H1 (cell line): ENCODE results near the gene SSTR3.

Experiments
- CTCF ChIP-seq, 3 experiments: IDR thresholded peaks; 1 replicate in 2 of 3; 2 replicates in 1 of 3; pipeline versions ENCODE4 v1.5.1 to v1.6.1; 2011; ENCODE audit warnings: low read length in 3 of 3, mild to moderate bottlenecking in 3 of 3, inconsistent platforms in 2 of 3, low read depth in 1 of 3, moderate library complexity in 1 of 3; ENCODE audit not compliant: insufficient read depth in 1 of 3; ENCODE audit errors: control extremely low read depth in 1 of 3
- EP300 ChIP-seq, 2 experiments: IDR thresholded peaks; 1 replicate in 1 of 2; 2 replicates in 1 of 2; pipeline ENCODE4 v1.6.1; 2011 to 2012; ENCODE audit warnings: low read depth in 2 of 2, low read length in 2 of 2, mild to moderate bottlenecking in 2 of 2, borderline replicate concordance in 1 of 2, inconsistent platforms in 1 of 2, moderate library complexity in 1 of 2
- JUN ChIP-seq: IDR thresholded peaks from 2 replicates; pipeline ENCODE4 v1.6.1; 2011; ENCODE audit warnings: low read depth, mild to moderate bottlenecking, improper control_type of control experiment, low read length
- KDM5A ChIP-seq: fragments of 200-600 bp; IDR thresholded peaks from 2 replicates; pipeline ENCODE4 v1.7.1; 2012; ENCODE audit warnings: mild to moderate bottlenecking, low read length, inconsistent platforms, mixed read lengths
- POLR2A ChIP-seq, 2 experiments: IDR thresholded peaks; 1 replicate in 1 of 2; 2 replicates in 1 of 2; pipeline ENCODE4 v1.6.1; 2011; ENCODE audit warnings: low read depth in 2 of 2, low read length in 2 of 2, mild to moderate bottlenecking in 2 of 2; ENCODE audit errors: control extremely low read depth in 1 of 2
- POLR2AphosphoS5 ChIP-seq: IDR thresholded peaks from 2 replicates; pipeline ENCODE4 v1.6.1; 2011; ENCODE audit warnings: low read depth, low read length
- TBP ChIP-seq: IDR thresholded peaks from 2 replicates; pipeline ENCODE4 v1.6.1; 2011; ENCODE audit warnings: low read depth, low read length, improper control_type of control experiment
- USF2 ChIP-seq: IDR thresholded peaks from 2 replicates; pipeline ENCODE4 v1.6.1; 2011; ENCODE audit warnings: low read length, improper control_type of control experiment

GRCh38 chr22:37174964-37175363 lies 37.3 kb downstream of the SSTR3 start:
- TF ChIP-seq CTCF (IDR thresholded peaks at IDR 0.05; ENCODE audit: control extremely low read depth in 1 of 3, insufficient read depth in 1 of 3, low read depth in 1 of 3, low read length in 3 of 3): no peak
- no peak for TF ChIP-seq KDM5A
- TF ChIP-seq USF2: no peak
- no peak for TF ChIP-seq POLR2AphosphoS5
- no peak for TF ChIP-seq POLR2A (IDR thresholded peaks at IDR 0.05; ENCODE audit: control extremely low read depth in 1 of 2, low read depth in 2 of 2, low read length in 2 of 2)
- TF ChIP-seq EP300 (IDR thresholded peaks at IDR 0.05; ENCODE audit: borderline replicate concordance in 1 of 2, low read depth in 2 of 2, low read length in 2 of 2): no peak
- TF ChIP-seq TBP: no peak
- TF ChIP-seq JUN: no peak
